ENCODE results near the gene ITPA. TPM values are rescaled to one million over a fixed set of nuclear protein-coding genes. Genes with fewer than 3 reads are reported as not detected.

ITPA gene
- total and polyA plus RNA-seq, 2 of the 4 experiments (the other 2 are of a cell fraction), result 32.4 to 49.0 TPM

- no peak for TF ChIP-seq ELK1 (IDR thresholded peaks at IDR 0.05; ENCODE audit: borderline replicate concordance, low read depth, low read length)
Observed at GRCh38 chr20:3165473-3166337, 43.6 kb upstream of the ITPA start (continued).

- Histone ChIP-seq H4K5ac (ENCODE audit: low read depth, low read length) (no peak overlapping the region), H3K9ac (ENCODE audit: low read depth, low read length) (no peak overlapping the region), H3K4me2 (ENCODE audit: low read depth, low read length) (no peak overlapping the region), H3K27ac (ENCODE audit: insufficient read depth, low read length) (no peak overlapping the region), H2BK15ac (ENCODE audit: low read depth, low read length) (no peak overlapping the region), H3K4ac (ENCODE audit: low read depth, low read length) (no peak overlapping the region), H3K14ac (replicated peaks; ENCODE audit: low read depth, low read length) (no peak overlapping the region), H3K79me1 (ENCODE audit: low read depth in 1 of 2, low read length in 2 of 2) (no peaks in the 10 kb centered on the region), H3K4me3 (ENCODE audit: insufficient read depth, low read depth, low read length) (no peak overlapping the region), H3K23ac (ENCODE audit: low read depth, low read length) (no peak overlapping the region), H3K27me3 (ENCODE audit: control insufficient read depth, insufficient read depth, low read length) (peaks cover 19% of the 10 kb centered on the region), H2BK5ac (ENCODE audit: low read depth, low read length, poor library complexity, severe bottlenecking) (no peak overlapping the region), H2AK5ac (ENCODE audit: low read depth, low read length) (no peak overlapping the region), H4K20me1 (ENCODE audit: insufficient read depth, low read length) (no peaks in the 10 kb centered on the region), H3K18ac (ENCODE audit: low read depth, low read length) (no peak overlapping the region), H2AFZ (replicated peaks; ENCODE audit: low read length, poor library complexity) (no peak overlapping the region), H4K91ac (ENCODE audit: insufficient read depth, low read depth, low read length) (no peak overlapping the region), H3K36me3 (ENCODE audit: control insufficient read depth, insufficient read depth, low read length) (no peaks in the 10 kb centered on the region), H3K9me1 (ENCODE audit: insufficient read depth, low read length) (no peaks in the 10 kb centered on the region), H3K9me3 (ENCODE audit: control insufficient read depth, insufficient read depth, low read length) (no peaks in the 10 kb centered on the region), H2BK20ac (ENCODE audit: low read depth, low read length) (no peak overlapping the region), H4K8ac (ENCODE audit: low read depth in 2 of 2, low read length in 2 of 2) (no peak overlapping the region), H2AK9ac (replicated peaks; ENCODE audit: low read depth, low read length, poor library complexity) (no peak overlapping the region), H2BK120ac (ENCODE audit: low read depth, low read length) (no peak overlapping the region), H3K4me1 (ENCODE audit: control insufficient read depth, insufficient read depth, low read length) (peaks cover 5% of the 10 kb centered on the region; the same call in 1 of the 2 replicates), H3K56ac (ENCODE audit: extremely low read depth, insufficient read depth, low read length) (no peak overlapping the region)
- TF ChIP-seq RFX5 (IDR thresholded peaks at IDR 0.05; ENCODE audit: low read depth, low read length), result no peak
- no peak for TF ChIP-seq MAZ (IDR thresholded peaks at IDR 0.05; ENCODE audit: borderline replicate concordance, low read depth, low read length)
- TF ChIP-seq SMC3 (IDR thresholded peaks at IDR 0.05; ENCODE audit: low read depth, low read length), result no peak
- no peak for TF ChIP-seq RAD21 (IDR thresholded peaks at IDR 0.05; ENCODE audit: low read length)
- no peak for TF ChIP-seq MXI1 (IDR thresholded peaks at IDR 0.05; ENCODE audit: borderline replicate concordance, low read depth, low read length)
- TF ChIP-seq ELK1 (IDR thresholded peaks at IDR 0.05; ENCODE audit: borderline replicate concordance, low read depth, low read length), result no peak
- no peak for TF ChIP-seq FOS (IDR thresholded peaks at IDR 0.05; ENCODE audit: low read depth, low read length)
- TF ChIP-seq BHLHE40 (IDR thresholded peaks at IDR 0.05; ENCODE audit: low read depth, low read length), result no peak
- TF ChIP-seq RCOR1 (IDR thresholded peaks at IDR 0.05; ENCODE audit: insufficient replicate concordance, low read length), result no peak
- in situ Hi-C loops (cut with MboI; ENCODE audit: low sequenced_read_pairs), result no loop called here
- dilution Hi-C loops (cut with HindIII; ENCODE audit: low sequenced_read_pairs, unreplicated experiment), result no loop called here
- ChIA-PET CTCF (no interaction called here), POLR2A (ENCODE audit: unreplicated experiment) (no interaction called here)
- 90% methylated on average over 8 of the region's 13 CpGs; no CpG with 5 or more reads in 1 of the 2 experiments for WGBS, 2 experiments (ENCODE audit: extremely low coverage in 2 of 2, insufficient read length in 1 of 2)
- DNase-seq (no peak), ATAC-seq (ENCODE audit: low read depth) (no peak)
- no TSS peak for BruUV-seq (replicated peaks)
- intact Hi-C loops (cut with micrococcal nuclease), result no loop called here
Observed at GRCh38 chr20:3166338-3166912, 42.9 kb upstream of the ITPA start.

All from IMR-90 (cell line).